ENCODE measurements around the gene GMFB.
A peak's percentile ranks its signal among the peaks of the same experiment; 100 is the strongest.
"Not testable (repeated sequence)": the region's sequence is repeated elsewhere in the genome, so short reads cannot be mapped to it uniquely, and the experiment has no call there.

The GMFB gene

GRCh38 chr14:54456820-54457608, 31.8 kb downstream of the GMFB start:
- DNase-seq: not testable (repeated sequence)

DNA sequence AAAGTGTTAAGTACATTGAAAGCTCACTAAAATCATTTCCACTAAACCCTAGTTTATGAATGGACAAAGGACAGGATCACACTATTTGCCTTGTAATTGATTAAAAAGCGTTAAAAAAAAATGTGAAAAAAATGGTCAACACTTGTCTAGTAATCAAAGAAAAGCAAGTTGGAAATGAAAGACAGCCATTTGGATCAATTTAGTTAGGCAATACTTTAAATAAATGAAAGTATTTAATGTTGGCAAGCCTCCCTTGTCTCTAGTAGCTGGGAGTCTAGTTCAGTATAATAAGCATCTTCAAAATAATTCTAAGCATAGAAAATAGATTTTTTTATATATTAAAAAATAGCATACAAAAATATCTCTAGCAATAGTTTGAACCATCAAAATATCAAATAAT, 33.4 kb downstream of the GMFB start:
- no peak for DNase-seq

DNA sequence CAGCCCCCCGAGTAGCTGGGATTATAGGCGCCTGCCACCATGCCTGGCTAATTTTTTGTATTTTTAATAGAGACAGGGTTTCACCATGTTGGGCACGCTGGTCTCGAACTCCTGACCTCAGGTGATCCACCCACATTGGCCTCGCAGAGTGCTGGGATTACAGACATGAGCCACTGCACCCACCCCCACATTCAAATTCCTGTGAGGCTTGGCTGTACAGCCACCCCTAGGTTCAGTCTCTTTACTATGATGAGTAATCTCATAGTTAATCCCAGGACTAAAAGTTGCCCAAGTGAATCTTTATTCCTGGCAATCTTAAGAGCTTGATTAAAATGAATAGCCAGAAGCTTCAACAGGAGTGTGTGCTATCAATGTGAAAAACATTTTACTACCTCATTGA, 34.8 kb downstream of the GMFB start:
- DNase-seq: not testable (repeated sequence)

- no peak for DNase-seq
Measured at GRCh38 chr14:54453252-54453651, 35.5 kb downstream of the GMFB start.

DNA sequence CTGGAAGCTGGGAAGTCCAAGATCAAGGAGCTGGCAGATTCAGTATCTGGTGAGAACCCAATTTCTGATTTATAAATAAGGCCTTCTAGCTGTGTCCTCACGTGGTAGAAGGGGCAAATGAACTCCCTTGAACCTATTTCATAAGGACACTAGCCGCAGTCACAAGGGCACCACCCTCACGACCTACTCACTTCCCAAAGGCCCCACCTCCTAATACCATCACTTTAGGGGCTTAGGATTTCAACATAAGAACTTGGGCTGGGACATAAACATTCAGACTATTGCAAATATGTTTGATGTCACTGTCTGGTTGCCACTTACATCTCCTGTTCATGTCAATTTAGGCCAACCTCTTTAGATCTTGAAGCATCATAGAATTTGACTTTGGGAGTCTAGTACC, 36.8 kb downstream of the GMFB start:
- no peak for DNase-seq

GRCh38 chr14:54451121-54451601, 37.6 kb downstream of the GMFB start:
- no peak for DNase-seq

GRCh38 chr14:54450535-54450934, 38.2 kb downstream of the GMFB start:
- no peak for DNase-seq

DNA sequence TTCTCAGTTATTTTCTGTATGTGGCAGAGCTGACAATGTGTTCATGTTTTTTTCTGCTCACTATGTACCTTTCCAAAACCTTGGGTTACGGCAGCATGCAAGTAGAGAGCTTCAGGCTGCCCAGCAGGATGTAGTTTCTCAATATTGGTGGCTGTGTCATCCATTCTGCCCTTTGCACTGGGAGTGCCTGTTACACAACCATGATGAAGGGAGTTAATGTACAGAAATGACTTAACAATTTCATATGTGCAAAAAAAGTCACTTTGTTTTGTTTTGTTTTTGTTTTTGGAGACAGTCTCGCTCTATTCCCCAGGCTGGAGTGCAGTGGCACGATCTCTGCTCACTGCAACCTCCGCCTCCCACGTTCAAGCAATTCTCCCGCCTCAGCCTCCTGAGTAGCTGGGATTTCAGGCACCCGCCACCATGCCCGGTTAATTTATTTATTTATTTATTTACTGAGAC, 41.5 kb downstream of the GMFB start:
- DNase-seq: no peak

DNA sequence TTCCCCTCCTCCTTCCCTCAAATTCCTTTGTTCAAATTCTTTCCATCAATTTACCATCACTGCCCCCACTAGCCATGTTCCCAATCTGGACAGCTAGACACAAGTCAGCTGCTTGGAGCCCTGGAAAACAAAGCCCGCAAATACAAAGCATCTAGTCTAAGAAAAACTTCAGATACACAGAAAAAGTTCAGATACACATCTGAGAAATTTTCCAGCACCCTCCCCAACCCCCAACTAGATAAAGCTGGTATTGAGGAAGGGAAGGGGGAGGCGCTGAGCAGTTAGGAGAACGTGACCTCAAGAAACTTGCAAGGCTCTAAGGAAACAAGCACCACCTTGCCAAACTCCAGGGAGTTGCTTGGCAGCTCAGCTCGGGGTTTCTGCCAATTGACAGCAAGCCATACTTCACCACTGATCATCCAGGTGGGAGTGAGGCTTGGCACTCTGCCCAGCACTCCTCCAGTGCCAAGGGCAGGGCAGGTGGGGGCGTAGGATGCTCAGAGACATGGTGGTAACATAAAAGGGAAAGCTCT, 42.6 kb downstream of the GMFB start:
- no peak for DNase-seq

DNA sequence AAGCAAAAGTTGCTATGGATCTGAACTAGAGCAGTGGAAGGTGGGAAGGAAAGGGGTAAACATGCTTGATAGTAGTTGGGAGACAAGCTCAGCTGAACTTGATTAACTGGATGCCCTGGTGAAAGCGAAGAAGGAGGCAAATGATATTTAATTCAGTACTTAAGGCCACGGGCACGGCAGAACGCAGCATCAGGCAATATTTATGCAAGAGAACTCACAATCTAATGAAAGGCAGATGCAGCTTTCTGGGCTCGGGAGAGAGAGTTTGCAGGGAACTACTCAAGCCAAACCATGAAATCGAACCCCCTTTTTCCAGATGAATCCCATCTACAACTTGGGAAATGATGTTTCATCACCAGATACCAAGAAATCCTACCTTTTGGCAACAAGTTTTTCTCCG, 44.1 kb downstream of the GMFB start:
- DNase-seq: no peak

GRCh38 chr14:54443981-54444380, 44.8 kb downstream of the GMFB start:
- DNase-seq: no peak

DNA sequence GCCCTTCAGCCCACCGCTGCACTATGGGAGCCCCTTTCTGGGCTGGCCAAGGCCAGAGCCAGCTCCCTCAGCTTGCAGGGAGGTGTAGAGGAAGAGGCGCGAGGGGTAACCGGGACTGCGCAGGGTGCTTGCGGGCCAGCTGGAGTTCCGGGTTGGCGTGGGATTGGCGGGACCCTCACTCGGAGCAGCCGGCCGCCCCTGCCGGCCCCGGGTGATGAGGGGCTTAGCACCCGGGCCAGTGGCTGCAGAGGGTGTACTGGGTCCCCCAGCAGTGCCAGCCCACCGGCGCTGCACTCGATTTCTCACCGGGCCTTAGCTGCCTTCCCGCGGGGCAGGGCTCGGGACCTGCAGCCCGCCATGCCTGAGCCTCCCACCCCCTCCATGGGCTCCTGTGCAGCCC, 45.8 kb downstream of the GMFB start:
- DNase-seq: not testable (repeated sequence)

- DNase-seq: peak; percentile 93
Measured at GRCh38 chr14:54440873-54441868, 47.6 kb downstream of the GMFB start, which contains the start of gene CNIH1. Gene CNIH1, minus strand, starts transcription at chr14:54441374. Its CDS starts 47 bp downstream, at chr14:54441327.

DNA sequence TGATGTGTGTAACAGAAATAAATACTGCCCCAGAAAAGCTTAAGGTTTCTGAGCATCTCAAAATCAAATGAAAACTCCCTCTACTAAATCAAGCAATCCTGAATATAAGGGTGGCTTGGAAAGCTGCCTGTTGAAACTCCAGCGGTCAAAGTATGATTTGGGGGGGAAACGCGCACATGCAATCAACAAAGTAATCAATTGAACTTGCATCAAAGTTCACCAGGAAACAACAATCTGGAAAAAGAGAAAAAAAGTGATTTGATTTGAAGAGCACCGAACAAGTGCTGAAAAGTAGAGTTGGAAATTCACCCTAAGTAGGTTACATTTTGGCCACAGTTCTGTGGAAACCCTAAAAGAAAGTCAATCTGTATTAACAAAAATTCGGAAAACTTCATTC, 48.3 kb downstream of the GMFB start:
- no peak for DNase-seq

DNA sequence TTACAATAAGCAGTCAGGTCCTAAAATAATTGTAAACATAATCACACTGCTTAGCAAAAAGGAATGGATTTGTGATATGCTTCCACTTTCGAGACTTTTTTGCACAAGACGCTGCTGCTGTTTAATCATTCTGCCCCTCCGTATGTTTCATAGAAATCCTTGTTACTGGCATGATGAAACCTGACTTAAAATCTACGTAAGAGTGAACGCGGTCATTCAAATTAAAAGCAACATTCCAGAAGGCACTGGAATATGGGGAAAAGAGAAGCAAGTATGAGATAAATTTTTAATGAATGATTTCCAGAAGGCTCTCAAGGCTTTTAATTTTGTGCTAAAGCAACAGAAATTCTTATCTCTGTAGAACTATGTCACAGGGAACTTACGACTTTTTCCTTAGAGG, 48.7 kb downstream of the GMFB start:
- no peak for DNase-seq

- no peak for DNase-seq
Measured at GRCh38 chr14:54438703-54439102, 50.1 kb downstream of the GMFB start.

DNA sequence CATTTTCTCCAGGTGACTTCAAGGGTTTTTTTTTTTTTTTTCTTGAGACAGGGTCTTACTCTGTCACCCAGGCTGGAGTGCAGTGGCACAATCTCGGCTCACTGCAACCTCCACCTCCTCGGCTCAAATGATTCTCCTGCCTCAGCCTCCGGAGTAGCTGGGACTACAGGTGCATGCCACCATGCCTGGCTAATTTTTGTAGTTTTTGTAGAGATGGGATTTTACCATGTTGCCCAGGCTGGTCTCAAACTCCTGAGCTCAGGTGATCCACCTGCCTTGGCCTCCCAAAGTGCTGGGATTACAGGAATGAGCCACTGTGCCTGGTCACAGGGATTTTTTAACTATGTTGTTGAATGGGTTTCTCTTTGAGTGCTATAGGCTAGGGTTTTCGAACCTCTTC, 50.8 kb downstream of the GMFB start:
- not testable (repeated sequence) for DNase-seq

DNA sequence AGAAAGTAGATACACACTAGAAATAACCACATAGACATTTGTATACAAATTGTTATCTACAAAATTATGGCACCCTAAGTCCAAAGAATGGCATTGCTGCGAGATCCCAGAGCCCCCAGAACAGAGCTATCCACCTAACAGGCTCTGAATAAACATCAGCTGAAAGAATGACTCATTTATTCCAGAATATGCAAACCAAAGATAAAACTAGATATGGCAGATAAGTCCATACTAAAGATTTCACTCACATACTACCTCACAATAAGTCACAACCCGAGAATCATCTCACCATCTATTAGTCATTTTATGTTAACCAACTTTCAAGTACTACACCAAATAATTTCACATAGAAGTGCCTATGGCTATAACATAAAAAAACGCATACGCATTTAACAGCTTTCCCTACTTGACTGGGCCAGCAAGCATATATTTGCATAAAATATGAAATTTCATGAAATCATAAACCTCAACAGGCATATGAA, 53.2 kb downstream of the GMFB start:
- no peak for DNase-seq

- no peak for DNase-seq
Measured at GRCh38 chr14:54428527-54428926, 60.3 kb downstream of the GMFB start.

- DNase-seq: no peak
Measured at GRCh38 chr14:54427871-54428270, 60.9 kb downstream of the GMFB start.

DNA sequence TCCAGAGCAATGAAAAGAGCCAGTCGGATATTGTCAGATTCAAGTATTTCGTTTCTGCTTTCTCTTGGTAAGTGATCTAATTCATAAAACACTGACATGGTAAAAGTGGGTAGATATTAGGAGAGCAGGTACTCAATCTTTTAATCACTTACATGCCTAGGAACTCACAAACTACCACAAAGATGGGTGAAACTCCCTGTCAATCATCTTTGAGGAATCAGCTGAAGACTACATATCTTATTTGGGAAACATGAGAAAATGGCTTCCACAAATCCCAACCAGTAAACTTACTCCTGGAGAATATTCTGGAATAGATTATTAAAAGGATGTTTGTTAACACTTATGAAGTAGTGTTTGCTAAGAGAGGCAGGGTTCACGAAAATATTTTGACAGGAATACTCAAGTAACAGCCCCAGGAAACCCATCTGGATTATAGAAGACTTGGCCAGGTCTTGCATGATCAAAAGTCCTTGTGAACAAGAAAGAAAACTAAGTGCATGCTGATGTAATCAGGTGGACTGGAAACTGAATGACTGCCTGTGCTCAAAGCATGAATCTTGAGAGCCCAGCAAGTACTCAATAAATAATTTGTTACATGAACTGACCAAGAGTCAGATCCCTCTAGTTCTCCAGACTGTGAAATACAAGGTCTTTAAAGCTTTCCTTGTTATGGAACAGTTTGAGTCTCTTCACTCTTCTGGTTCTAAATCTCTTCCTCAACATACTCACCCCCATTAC, 63.1 kb downstream of the GMFB start:
- no peak for DNase-seq

GRCh38 chr14:54425068-54425467, 63.7 kb downstream of the GMFB start:
- DNase-seq: no peak

All from stimulated activated CD4-positive, alpha-beta T cell treated with anti-CD3 and anti-CD28 coated beads, Interleukin-4, amount 100 ng/mL, for 24 hours (primary cell).